Measurements from ENCODE around the gene SPEM3. TPM values are rescaled to one million over a fixed set of nuclear protein-coding genes. Genes with fewer than 3 reads are reported as not detected.
"Not testable (repeated sequence)": the region's sequence is repeated elsewhere in the genome, so short reads cannot be mapped to it uniquely, and the experiment has no call there.

The SPEM3 gene
- total RNA-seq, 1 donor from 2014 or later: not detected

DNA sequence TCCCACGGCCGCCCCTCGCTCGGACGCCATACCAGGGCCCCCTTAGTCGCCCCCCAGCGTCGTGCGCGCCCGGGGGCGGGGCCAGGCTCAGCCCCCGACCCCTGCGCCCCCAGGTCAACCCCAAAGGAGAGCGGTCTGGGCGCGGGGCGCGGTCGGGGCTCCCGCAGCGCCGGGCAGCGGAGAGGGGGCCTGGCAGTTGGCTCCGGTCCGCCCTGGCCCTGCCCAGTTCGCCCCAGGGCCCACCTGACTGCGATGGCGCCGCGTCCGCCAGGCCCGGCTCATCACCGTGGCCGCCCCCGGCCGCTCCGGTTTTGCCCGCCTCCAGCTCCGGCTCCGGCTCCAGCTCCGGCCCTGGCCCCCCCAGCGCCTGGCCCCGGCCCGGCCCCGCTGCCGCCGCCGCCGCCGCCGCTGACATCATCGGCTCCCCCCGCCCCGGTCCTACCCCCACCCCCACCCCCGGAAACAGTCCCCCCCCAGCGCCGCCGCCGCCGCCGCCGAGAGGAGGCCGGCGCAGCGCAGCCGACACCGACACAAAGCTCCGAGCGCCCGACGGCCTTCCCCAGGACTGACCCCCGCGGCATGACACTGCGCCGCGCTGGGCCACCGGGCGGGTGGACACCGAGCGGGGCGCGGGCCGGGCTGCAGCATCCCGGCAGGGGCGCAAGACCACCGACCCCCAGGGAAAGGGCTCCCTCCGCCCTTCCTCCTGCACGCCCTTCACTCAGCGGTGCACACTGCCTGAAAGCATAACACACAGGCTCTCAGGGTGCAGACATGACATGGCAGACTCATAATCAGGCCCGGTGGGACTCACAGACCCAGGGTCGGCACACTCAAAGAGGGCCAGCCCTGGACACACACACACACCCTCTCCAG, 50.8 kb downstream of the SPEM3 start, which contains the start of gene ZBTB4:
Gene ZBTB4 (minus strand): TSS at position 419 of the 876 bp plus-strand sequence. CDS start 12,830 bp downstream, outside the sequence.
- ChIA-PET POLR2A (interaction anchor here (0.5 to 5.6 kb wide), 26 partner anchors 8 to 241 kb away, joined by 3 to 45 read pairs (median 4); partner anchors contain the start of genes ACAP1, MPDU1, NEURL4 and PLSCR3), CTCF (interaction anchor here (0.8 to 1.7 kb wide), 5 partner anchors 19 to 124 kb away, joined by 3 to 7 read pairs (median 4); partner anchors contain the start of genes TMEM102 and TMEM95)
- peak within 1 kb of the TSS; percentile 88 for H3K4me3 Mint-ChIP-seq
- H3K36me3 Mint-ChIP-seq (ENCODE audit: low read depth): peaks cover 16% of the 10 kb centered on the region
- TF ChIP-seq, protein P1, sequence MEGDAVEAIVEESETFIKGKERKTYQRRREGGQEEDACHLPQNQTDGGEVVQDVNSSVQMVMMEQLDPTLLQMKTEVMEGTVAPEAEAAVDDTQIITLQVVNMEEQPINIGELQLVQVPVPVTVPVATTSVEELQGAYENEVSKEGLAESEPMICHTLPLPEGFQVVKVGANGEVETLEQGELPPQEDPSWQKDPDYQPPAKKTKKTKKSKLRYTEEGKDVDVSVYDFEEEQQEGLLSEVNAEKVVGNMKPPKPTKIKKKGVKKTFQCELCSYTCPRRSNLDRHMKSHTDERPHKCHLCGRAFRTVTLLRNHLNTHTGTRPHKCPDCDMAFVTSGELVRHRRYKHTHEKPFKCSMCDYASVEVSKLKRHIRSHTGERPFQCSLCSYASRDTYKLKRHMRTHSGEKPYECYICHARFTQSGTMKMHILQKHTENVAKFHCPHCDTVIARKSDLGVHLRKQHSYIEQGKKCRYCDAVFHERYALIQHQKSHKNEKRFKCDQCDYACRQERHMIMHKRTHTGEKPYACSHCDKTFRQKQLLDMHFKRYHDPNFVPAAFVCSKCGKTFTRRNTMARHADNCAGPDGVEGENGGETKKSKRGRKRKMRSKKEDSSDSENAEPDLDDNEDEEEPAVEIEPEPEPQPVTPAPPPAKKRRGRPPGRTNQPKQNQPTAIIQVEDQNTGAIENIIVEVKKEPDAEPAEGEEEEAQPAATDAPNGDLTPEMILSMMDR (IDR thresholded peaks at IDR 0.05): no peak
- intact Hi-C loops (cut with micrococcal nuclease): loop anchor here (1.0 to 5.0 kb wide), 3 partner anchors 24 to 227 kb away; partner anchors contain the start of genes CTDNEP1, ELP5 and TMEM102
- DNase-seq (peak; percentile 66), ATAC-seq (ENCODE audit: low read depth) (peak; percentile 3)
- no peaks in the 10 kb centered on the region for H3K27me3 Mint-ChIP-seq
- H3K4me1 Mint-ChIP-seq: peaks cover 67% of the 10 kb centered on the region
- H3K27ac Mint-ChIP-seq: peak within 1 kb of the TSS; percentile 92
- H3K9me3 Mint-ChIP-seq: no peaks in the 10 kb centered on the region

- Mint-ChIP-seq H3K4me3 (peak overlapping the region; percentile 87), H3K27me3 (no peaks in the 10 kb centered on the region), H3K4me1 (peaks cover 72% of the 10 kb centered on the region), H3K9me3 (no peaks in the 10 kb centered on the region), H3K27ac (peak overlapping the region; percentile 92), H3K36me3 (ENCODE audit: low read depth) (peaks cover 22% of the 10 kb centered on the region)
- ChIA-PET CTCF (interaction anchor here (1.0 to 1.7 kb wide), 4 partner anchors 20 to 125 kb away, joined by 3 to 7 read pairs (median 4); partner anchors contain the start of gene TMEM95), POLR2A (interaction anchor here (0.6 to 5.6 kb wide), 21 partner anchors 12 to 264 kb away, joined by 3 to 45 read pairs (median 4); partner anchors contain the start of genes ACAP1, MPDU1, NEURL4 and PLSCR3)
- ATAC-seq (ENCODE audit: low read depth): no peak
- intact Hi-C loops (cut with micrococcal nuclease): loop anchor here (5.0 kb wide), 1 partner anchor 228 kb away; the partner anchor contains the start of genes CTDNEP1 and ELP5
- TF ChIP-seq, protein P1 (IDR thresholded peaks at IDR 0.05): no peak
- no peak for DNase-seq
Observed at GRCh38 chr17:7480089-7480384, 51.4 kb downstream of the SPEM3 start.

DNA sequence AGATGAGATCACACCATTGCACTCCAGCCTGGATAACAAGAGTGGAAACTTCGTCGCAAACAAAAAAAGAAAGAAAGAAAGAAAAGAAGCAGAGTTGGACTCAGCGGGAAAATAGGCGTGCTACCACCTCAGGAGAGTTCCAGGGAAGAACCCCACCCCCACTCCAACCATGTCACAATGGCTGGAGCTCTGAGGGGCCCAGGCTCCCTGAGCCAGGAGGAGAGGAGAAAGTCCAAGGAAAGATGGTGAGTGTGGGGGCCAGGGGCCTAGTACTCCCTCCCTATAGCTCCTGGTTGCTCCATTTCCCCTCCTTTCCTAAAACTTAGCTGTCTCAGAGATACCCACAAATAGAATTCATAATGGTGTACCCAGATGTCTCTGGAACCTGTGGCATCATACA, 52.6 kb downstream of the SPEM3 start, which contains the start of gene SLC35G6:
Gene SLC35G6 (plus strand): TSS at position 172 of the 400 bp plus-strand sequence. CDS start 71 bp downstream, at position 243.
- POLR2A ChIA-PET: interaction anchor here (0.6 to 4.6 kb wide), 6 partner anchors 26 to 206 kb away, joined by 3 to 42 read pairs (median 3); partner anchors contain the start of genes TMEM102, TMEM256 and TP53
- not testable (repeated sequence) for H3K9me3 Mint-ChIP-seq; ATAC-seq (ENCODE audit: low read depth); DNase-seq; H3K27me3 Mint-ChIP-seq
- Mint-ChIP-seq H3K4me1 (peaks cover 71% of the 10 kb centered on the region), H3K27ac (peak within 1 kb of the TSS; percentile 92), H3K36me3 (ENCODE audit: low read depth) (peaks cover 26% of the 10 kb centered on the region), H3K4me3 (peak within 1 kb of the TSS; percentile 87)
- intact Hi-C loops (cut with micrococcal nuclease): loop anchor here (5.0 kb wide), 1 partner anchor 229 kb away; the partner anchor contains the start of genes CTDNEP1 and ELP5
- CTCF ChIA-PET: interaction anchor here (0.6 to 1.6 kb wide), 3 partner anchors 34 to 126 kb away, joined by 3 to 4 read pairs (median 4); partner anchors contain the start of gene TMEM95

DNA sequence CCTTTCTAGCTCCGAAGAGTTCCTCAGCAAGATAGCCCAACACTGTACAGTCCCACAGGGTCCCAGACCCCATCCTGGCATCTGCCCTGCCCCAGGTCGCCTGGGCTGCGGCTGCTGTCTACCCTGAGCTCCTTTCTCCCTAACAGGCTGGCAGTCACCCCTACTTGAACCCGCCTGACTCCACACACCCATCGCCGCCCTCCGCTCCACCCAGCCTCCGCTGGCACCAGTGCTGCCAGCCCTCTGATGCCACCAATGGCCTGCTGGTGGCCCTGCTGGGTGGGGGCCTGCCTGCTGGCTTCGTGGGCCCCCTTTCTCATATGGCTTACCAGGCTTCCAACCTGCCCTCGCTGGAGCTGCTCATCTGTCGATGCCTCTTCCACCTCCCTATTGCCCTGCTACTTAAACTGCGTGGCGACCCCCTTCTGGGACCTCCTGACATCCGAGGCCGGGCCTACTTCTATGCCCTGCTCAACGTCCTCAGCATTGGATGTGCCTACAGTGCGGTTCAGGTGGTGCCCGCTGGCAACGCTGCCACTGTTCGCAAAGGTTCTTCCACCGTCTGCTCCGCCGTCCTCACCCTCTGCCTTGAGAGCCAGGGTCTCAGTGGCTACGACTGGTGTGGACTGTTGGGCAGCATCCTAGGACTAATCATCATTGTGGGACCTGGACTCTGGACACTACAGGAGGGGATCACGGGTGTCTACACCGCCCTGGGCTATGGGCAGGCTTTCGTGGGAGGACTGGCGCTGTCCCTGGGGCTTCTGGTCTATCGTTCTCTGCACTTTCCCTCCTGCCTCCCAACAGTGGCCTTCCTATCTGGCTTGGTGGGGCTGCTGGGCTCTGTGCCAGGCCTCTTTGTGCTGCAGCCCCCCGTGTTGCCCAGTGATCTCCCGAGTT, 53.4 kb downstream of the SPEM3 start:
- not testable (repeated sequence) for ATAC-seq (ENCODE audit: low read depth); DNase-seq; H3K27me3 Mint-ChIP-seq; H3K9me3 Mint-ChIP-seq
- intact Hi-C loops (cut with micrococcal nuclease): loop anchor here (5.0 kb wide), 1 partner anchor 230 kb away; the partner anchor contains the start of genes CTDNEP1 and ELP5
- POLR2A ChIA-PET: interaction anchor here (0.7 to 4.6 kb wide), 8 partner anchors 27 to 708 kb away, joined by 3 to 42 read pairs (median 4); partner anchors contain the start of genes MPDU1, TMEM102, TMEM256 and TP53
- CTCF ChIA-PET: interaction anchor here (0.6 to 1.3 kb wide), 2 partner anchors 34 to 46 kb away, joined by 3 to 4 read pairs; no protein-coding TSS in a partner anchor
- H3K27ac Mint-ChIP-seq: peak overlapping the region; percentile 100
- peaks cover 28% of the 10 kb centered on the region for H3K36me3 Mint-ChIP-seq (ENCODE audit: low read depth)
- peak overlapping the region; percentile 98 for H3K4me3 Mint-ChIP-seq
- peaks cover 71% of the 10 kb centered on the region for H3K4me1 Mint-ChIP-seq

Other genes with a start within 250 kb of the SPEM3 start
- gene ASGR1, start 249.5 kb upstream of the SPEM3 start, total RNA-seq: not detected in 2 replicates
- gene DLG4, start 209.0 kb upstream of the SPEM3 start, total RNA-seq: 3.9 and 5.0 TPM in 2 replicates
- gene ACADVL, start 208.9 kb upstream of the SPEM3 start, total RNA-seq: 438 and 469 TPM in 2 replicates
- gene DVL2, start 194.3 kb upstream of the SPEM3 start, total RNA-seq: 56.1 and 64.6 TPM in 2 replicates
- 45.5 and 46.6 TPM in 2 replicates for gene PHF23, start 189.4 kb upstream of the SPEM3 start, total RNA-seq
- gene GABARAP, start 186.4 kb upstream of the SPEM3 start, total RNA-seq: 291 and 325 TPM in 2 replicates
- 165 and 168 TPM in 2 replicates for gene CTDNEP1, start 177.1 kb upstream of the SPEM3 start, total RNA-seq
- gene ELP5, start 176.6 kb upstream of the SPEM3 start, total RNA-seq: 49.2 and 53.6 TPM in 2 replicates
- gene CLDN7, start 166.4 kb upstream of the SPEM3 start, total RNA-seq: 1.1 and 1.8 TPM in 2 replicates
- not detected in 2 replicates for gene SLC2A4, start 147.1 kb upstream of the SPEM3 start, total RNA-seq
- gene YBX2, start 134.2 kb upstream of the SPEM3 start, total RNA-seq: 0.16 TPM in 1 of 2 replicates, not detected in the other
- 656 and 664 TPM in 2 replicates for gene EIF5A, start 121.2 kb upstream of the SPEM3 start, total RNA-seq
- 105 and 115 TPM in 2 replicates for gene GPS2, start 113.5 kb upstream of the SPEM3 start, total RNA-seq
- gene NEURL4, start 99.5 kb upstream of the SPEM3 start, total RNA-seq: 52.8 and 60.1 TPM in 2 replicates
- 298 and 328 TPM in 2 replicates for gene ACAP1, start 92.3 kb upstream of the SPEM3 start, total RNA-seq
- gene KCTD11, start 76.7 kb upstream of the SPEM3 start, total RNA-seq: 7.2 and 7.8 TPM in 2 replicates
- not detected in 2 replicates for gene TMEM95, start 73.7 kb upstream of the SPEM3 start, total RNA-seq
- gene TNK1, start 47.8 kb upstream of the SPEM3 start, total RNA-seq: 3.5 and 5.8 TPM in 2 replicates
- 31.7 and 35.2 TPM in 2 replicates for gene PLSCR3, start 34.3 kb upstream of the SPEM3 start, total RNA-seq
- gene TMEM256, start 24.8 kb upstream of the SPEM3 start, total RNA-seq: 98.2 and 117 TPM in 2 replicates
- 0.66 and 1.1 TPM in 2 replicates for gene NLGN2, start 21.0 kb upstream of the SPEM3 start, total RNA-seq
- gene SPEM1, start 8.5 kb upstream of the SPEM3 start, total RNA-seq: not detected in 2 replicates
- not detected in 2 replicates for gene SPEM2, start 3.2 kb upstream of the SPEM3 start, total RNA-seq
- 13.4 and 14.8 TPM in 2 replicates for gene TMEM102, start 6.6 kb downstream of the SPEM3 start, total RNA-seq
- gene FGF11, start 10.7 kb downstream of the SPEM3 start, total RNA-seq: 1.3 and 2.8 TPM in 2 replicates
- gene CHRNB1, start 16.2 kb downstream of the SPEM3 start, total RNA-seq: 5.9 and 6.0 TPM in 2 replicates
- gene ZBTB4, start 50.8 kb downstream of the SPEM3 start, total RNA-seq: 28.8 and 30.5 TPM in 2 replicates
- not detected in 2 replicates for gene SLC35G6, start 52.6 kb downstream of the SPEM3 start, total RNA-seq
- gene POLR2A, start 55.5 kb downstream of the SPEM3 start, total RNA-seq: 148 and 162 TPM in 2 replicates
- gene TNFSF12, start 120.2 kb downstream of the SPEM3 start, total RNA-seq: 25.2 and 30.7 TPM in 2 replicates
- 14.4 and 15.3 TPM in 2 replicates for gene TNFSF13, start 129.9 kb downstream of the SPEM3 start, total RNA-seq
- 49.6 and 55.8 TPM in 2 replicates for gene SENP3, start 133.1 kb downstream of the SPEM3 start, total RNA-seq
- gene CD68, start 150.8 kb downstream of the SPEM3 start, total RNA-seq: 7.2 and 7.8 TPM in 2 replicates
- gene MPDU1, start 155.0 kb downstream of the SPEM3 start, total RNA-seq: 50.7 and 58.9 TPM in 2 replicates
- 0.24 and 0.64 TPM in 2 replicates for gene SOX15, start 161.2 kb downstream of the SPEM3 start, total RNA-seq
- 27.5 and 32.4 TPM in 2 replicates for gene FXR2, start 186.0 kb downstream of the SPEM3 start, total RNA-seq
- gene SAT2, start 199.0 kb downstream of the SPEM3 start, total RNA-seq: 44.5 and 45.0 TPM in 2 replicates
- gene SHBG, start 201.3 kb downstream of the SPEM3 start, total RNA-seq: not detected in 2 replicates
- gene ATP1B2, start 222.1 kb downstream of the SPEM3 start, total RNA-seq: not detected in 2 replicates

Measured in activated B cell treated with CpG ODN at 0.5 μM for 24 hours (primary cell).